Ascending aorta (tissue), 2 donors: ENCODE results near the gene ATP11A. TPM values are rescaled to one million over a fixed set of nuclear protein-coding genes. Genes with fewer than 3 reads are reported as not detected.
"Not testable (repeated sequence)": the region's sequence is repeated elsewhere in the genome, so short reads cannot be mapped to it uniquely, and the experiment has no call there.

Experiments used
- DNase-seq, 2 donors: peaks; one replicate each; pipeline ENCODE4 v3.0.0-alpha.2; 2019; ENCODE audit warnings: low spot score in 2 of 2
- H3K27ac ChIP-seq, 2 donors: fragments of 200-600 bp; sonication (generic); one replicate each; pipeline ENCODE4 v1.5.1; 2016 to 2017; ENCODE audit warnings: mild to moderate bottlenecking in 1 of 2
- H3K27me3 ChIP-seq: fragments of 200-600 bp; sonication (generic); one replicate; pipeline ENCODE4 v1.5.1; 2017
- H3K36me3 ChIP-seq, 2 donors: fragments of 200-600 bp; sonication (generic); one replicate each; pipeline ENCODE4 v1.5.1; 2016
- H3K4me1 ChIP-seq, 2 donors: fragments of 200-600 bp; sonication (generic); one replicate each; pipeline ENCODE4 v1.5.1; 2016 to 2017; ENCODE audit warnings: mild to moderate bottlenecking in 1 of 2
- H3K4me3 ChIP-seq, 2 donors: fragments of 200-600 bp; sonication (generic); one replicate each; pipeline ENCODE4 v1.5.1; 2016 to 2017; ENCODE audit warnings: mild to moderate bottlenecking in 1 of 2
- H3K9me3 ChIP-seq, 2 donors: fragments of 200-600 bp; sonication (generic); one replicate each; pipeline ENCODE4 v1.5.1; 2016
- CTCF ChIP-seq, 3 experiments: fragments of 200-600 bp in 2 of 3; fragments of 450-650 bp in 1 of 3; sonication (generic) in 2 of 3; IDR thresholded peaks; one replicate each; pipeline ENCODE4 v1.5.1; 2016 to 2019; ENCODE audit warnings: antibody characterized with exemption in 3 of 3, mild to moderate bottlenecking in 1 of 3, moderate library complexity in 1 of 3
- intact Hi-C: fragments of 100-400 bp; cut with DNase I; formaldehyde crosslinking; loops from one replicate; pipeline ENCODE4 v1.15.1; 2023
- total RNA-seq: library from RNA; depleted of rRNA; stranded (reverse); fragments of >200 nt; gene quantifications from one replicate; pipeline ENCODE4 v1.1.0, GENCODE V29; 2016

The ATP11A gene
- total RNA-seq, 1 donor from 2014 or later, result 50.1 TPM

GRCh38 chr13:112880221-112880641 lies 190.4 kb downstream of the ATP11A start:
- Histone ChIP-seq H3K27ac (no peak overlapping the region), H3K9me3 (no peaks in the 10 kb centered on the region), H3K36me3 (peaks cover 5 to 26% of the 10 kb centered on the region in 2 donors), H3K4me3 (no peak overlapping the region), H3K27me3 (no peaks in the 10 kb centered on the region), H3K4me1 (no peaks in the 10 kb centered on the region)
- intact Hi-C loops, result no loop called here
- no peak for TF ChIP-seq CTCF (IDR thresholded peaks at IDR 0.05)
- DNase-seq, result no peak

GRCh38 chr13:112880976-112881540 lies 191.2 kb downstream of the ATP11A start:
- Histone ChIP-seq H3K4me3 (no peak overlapping the region), H3K36me3 (peaks cover 5 to 26% of the 10 kb centered on the region in 2 donors), H3K9me3 (no peaks in the 10 kb centered on the region), H3K27me3 (no peaks in the 10 kb centered on the region), H3K27ac (no peak overlapping the region), H3K4me1 (no peaks in the 10 kb centered on the region)
- intact Hi-C loops, result no loop called here
- no peak for TF ChIP-seq CTCF (IDR thresholded peaks at IDR 0.05)
- DNase-seq, result no peak

GRCh38 chr13:112881656-112882554 lies 192.1 kb downstream of the ATP11A start:
- Histone ChIP-seq H3K27ac (no peak overlapping the region), H3K4me3 (no peak overlapping the region), H3K9me3 (no peaks in the 10 kb centered on the region), H3K27me3 (no peaks in the 10 kb centered on the region), H3K4me1 (no peaks in the 10 kb centered on the region), H3K36me3 (peaks cover 5 to 21% of the 10 kb centered on the region in 2 donors)
- no peak for TF ChIP-seq CTCF (IDR thresholded peaks at IDR 0.05)
- intact Hi-C loops, result no loop called here
- no peak for DNase-seq

GRCh38 chr13:112882555-112883024 lies 192.8 kb downstream of the ATP11A start:
- TF ChIP-seq CTCF (IDR thresholded peaks at IDR 0.05), result no peak
- Histone ChIP-seq H3K27ac (no peak overlapping the region), H3K4me1 (no peaks in the 10 kb centered on the region), H3K27me3 (no peaks in the 10 kb centered on the region), H3K36me3 (peaks cover 5 to 21% of the 10 kb centered on the region in 2 donors), H3K4me3 (no peak overlapping the region), H3K9me3 (no peaks in the 10 kb centered on the region)
- no peak for DNase-seq
- intact Hi-C loops, result no loop called here

- Histone ChIP-seq H3K27ac (no peak overlapping the region), H3K27me3 (no peaks in the 10 kb centered on the region), H3K36me3 (peaks cover 5 to 21% of the 10 kb centered on the region in 2 donors), H3K9me3 (no peaks in the 10 kb centered on the region), H3K4me3 (no peak overlapping the region), H3K4me1 (no peaks in the 10 kb centered on the region)
- intact Hi-C loops, result no loop called here
- DNase-seq, result no peak
- TF ChIP-seq CTCF (IDR thresholded peaks at IDR 0.05), result no peak
Measured at GRCh38 chr13:112883241-112883945, 193.6 kb downstream of the ATP11A start.

GRCh38 chr13:112884700-112885099 lies 194.9 kb downstream of the ATP11A start:
- H3K36me3 ChIP-seq, result peaks cover 5 to 21% of the 10 kb centered on the region in 2 donors
- H3K4me1 ChIP-seq, intact Hi-C loops, H3K4me3 ChIP-seq, DNase-seq, H3K27ac ChIP-seq, H3K9me3 ChIP-seq, H3K27me3 ChIP-seq: not testable (repeated sequence)
